Measurements from ENCODE around the gene EHD3.

Gene EHD3

GRCh38 chr2:31286961-31287550, 53.1 kb downstream of the EHD3 start:
- no peak for DNase-seq (ENCODE audit: low spot score)

GRCh38 chr2:31287654-31288053, 53.7 kb downstream of the EHD3 start:
- DNase-seq (ENCODE audit: low spot score), result no peak

GRCh38 chr2:31294196-31294595, 60.2 kb downstream of the EHD3 start:
- DNase-seq (ENCODE audit: low spot score), result no peak

- DNase-seq (ENCODE audit: low spot score), result no peak
Observed at GRCh38 chr2:31296641-31297287, 62.8 kb downstream of the EHD3 start.

- no peak for DNase-seq (ENCODE audit: low spot score)
Observed at GRCh38 chr2:31297751-31298150, 63.8 kb downstream of the EHD3 start.

- DNase-seq (ENCODE audit: low spot score), result no peak
Observed at GRCh38 chr2:31299547-31299946, 65.6 kb downstream of the EHD3 start.

GRCh38 chr2:31300309-31300708, 66.4 kb downstream of the EHD3 start:
- no peak for DNase-seq (ENCODE audit: low spot score)

- no peak for DNase-seq (ENCODE audit: low spot score)
Observed at GRCh38 chr2:31302940-31303563, 69.1 kb downstream of the EHD3 start.

- no peak for DNase-seq (ENCODE audit: low spot score)
Observed at GRCh38 chr2:31304816-31305215, 70.9 kb downstream of the EHD3 start.

- no peak for DNase-seq (ENCODE audit: low spot score)
Observed at GRCh38 chr2:31312898-31313297, 78.9 kb downstream of the EHD3 start.

GRCh38 chr2:31314761-31315160, 80.8 kb downstream of the EHD3 start:
- no peak for DNase-seq (ENCODE audit: low spot score)

- DNase-seq (ENCODE audit: low spot score), result no peak
Observed at GRCh38 chr2:31317396-31317795, 83.4 kb downstream of the EHD3 start.

GRCh38 chr2:31318361-31319336, 84.7 kb downstream of the EHD3 start:
- DNase-seq (ENCODE audit: low spot score), result no peak
